GM12801 (cell line): Measurements from ENCODE around the gene LDB1.

Experiments used
- TF ChIP-seq, protein P1 (sequence below): IDR thresholded peaks from one replicate; pipeline ENCODE4 v1.5.1; 2011; ENCODE audit warnings: control low read depth; ENCODE audit not compliant: insufficient read length; ENCODE audit errors: extremely low read depth

Gene LDB1

DNA sequence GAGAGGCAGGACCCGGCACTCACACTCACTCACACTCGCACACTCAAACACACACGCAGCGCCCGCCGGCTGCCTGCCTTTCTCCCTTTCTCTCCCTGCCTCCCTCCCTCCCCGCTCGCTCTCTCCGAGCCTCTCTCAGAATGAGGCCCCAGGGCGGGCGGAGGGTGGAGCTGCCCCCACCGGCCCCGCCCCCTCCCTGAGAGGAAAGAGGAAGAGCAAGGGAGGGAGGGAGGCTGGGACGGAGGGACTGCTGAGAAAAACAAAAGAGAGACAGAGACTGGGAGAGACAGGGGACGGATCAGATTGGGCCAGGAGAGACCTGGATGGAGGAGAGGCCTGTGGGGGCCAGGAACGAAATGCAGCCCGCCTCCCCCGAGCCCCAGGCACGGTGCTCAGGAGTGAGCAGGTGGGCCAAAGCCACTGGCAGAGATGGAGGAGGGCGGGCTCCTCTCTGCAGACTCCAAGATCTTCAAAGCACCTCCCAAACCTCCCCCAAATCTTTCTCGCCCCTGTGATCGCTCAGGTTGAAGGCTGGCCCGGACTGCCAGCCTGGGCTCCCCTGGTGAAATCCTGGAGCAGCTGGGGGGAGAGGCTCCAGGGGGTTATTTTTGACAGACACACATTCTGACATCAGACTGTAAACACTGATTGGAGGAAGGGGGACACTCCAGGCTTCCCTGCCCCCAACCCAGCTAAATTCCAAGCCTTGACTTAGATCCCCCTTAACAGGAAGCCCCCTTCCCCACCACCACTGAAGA lies 5.1 kb downstream of the LDB1 start:
- TF ChIP-seq, protein P1, sequence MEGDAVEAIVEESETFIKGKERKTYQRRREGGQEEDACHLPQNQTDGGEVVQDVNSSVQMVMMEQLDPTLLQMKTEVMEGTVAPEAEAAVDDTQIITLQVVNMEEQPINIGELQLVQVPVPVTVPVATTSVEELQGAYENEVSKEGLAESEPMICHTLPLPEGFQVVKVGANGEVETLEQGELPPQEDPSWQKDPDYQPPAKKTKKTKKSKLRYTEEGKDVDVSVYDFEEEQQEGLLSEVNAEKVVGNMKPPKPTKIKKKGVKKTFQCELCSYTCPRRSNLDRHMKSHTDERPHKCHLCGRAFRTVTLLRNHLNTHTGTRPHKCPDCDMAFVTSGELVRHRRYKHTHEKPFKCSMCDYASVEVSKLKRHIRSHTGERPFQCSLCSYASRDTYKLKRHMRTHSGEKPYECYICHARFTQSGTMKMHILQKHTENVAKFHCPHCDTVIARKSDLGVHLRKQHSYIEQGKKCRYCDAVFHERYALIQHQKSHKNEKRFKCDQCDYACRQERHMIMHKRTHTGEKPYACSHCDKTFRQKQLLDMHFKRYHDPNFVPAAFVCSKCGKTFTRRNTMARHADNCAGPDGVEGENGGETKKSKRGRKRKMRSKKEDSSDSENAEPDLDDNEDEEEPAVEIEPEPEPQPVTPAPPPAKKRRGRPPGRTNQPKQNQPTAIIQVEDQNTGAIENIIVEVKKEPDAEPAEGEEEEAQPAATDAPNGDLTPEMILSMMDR, result no peak

DNA sequence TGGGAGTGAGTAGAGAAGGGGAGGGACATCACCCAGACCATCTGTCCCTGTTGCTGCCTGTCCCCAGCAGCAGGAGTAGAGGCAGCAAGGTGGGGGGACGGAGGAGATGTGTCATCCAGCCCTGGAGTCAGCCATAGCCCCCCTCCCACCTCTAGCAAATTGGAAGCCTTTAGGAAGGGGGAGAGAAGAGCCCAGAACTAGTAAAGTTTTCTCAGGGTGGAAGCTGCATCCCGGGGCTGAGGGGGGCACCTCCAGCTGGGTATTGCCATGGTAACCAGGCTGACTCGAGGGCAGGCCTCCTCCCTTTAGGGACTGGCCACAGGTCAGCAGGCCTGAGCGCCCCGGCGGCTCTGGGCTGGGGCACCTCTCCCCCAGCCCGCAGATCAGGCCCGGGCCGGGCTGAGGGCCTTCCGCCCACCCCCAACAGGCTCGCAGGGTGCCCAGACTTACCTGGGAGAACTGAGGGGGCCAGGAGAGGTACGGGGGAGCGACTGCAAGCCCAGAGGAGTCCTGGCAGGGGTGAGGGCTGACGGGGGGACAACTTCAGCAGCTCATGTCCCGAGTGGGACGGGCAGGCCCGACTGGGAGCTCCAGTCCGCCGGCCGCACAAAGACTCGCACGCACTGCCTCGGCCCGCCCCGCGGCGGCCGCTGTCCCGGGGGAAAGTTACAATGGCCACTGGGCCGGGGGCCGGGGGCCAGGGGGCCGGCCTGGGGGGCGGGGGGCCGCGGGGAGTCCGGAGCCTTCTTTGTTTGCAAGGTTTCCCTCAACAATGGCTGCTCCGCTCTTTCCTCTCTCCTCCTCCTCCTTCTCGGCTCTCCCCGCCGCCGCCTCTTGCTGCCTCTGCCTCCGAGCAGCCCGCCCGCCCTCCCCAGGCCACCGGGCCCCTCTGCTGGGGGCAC lies 6.0 kb downstream of the LDB1 start:
- TF ChIP-seq, protein P1, result no peak

DNA sequence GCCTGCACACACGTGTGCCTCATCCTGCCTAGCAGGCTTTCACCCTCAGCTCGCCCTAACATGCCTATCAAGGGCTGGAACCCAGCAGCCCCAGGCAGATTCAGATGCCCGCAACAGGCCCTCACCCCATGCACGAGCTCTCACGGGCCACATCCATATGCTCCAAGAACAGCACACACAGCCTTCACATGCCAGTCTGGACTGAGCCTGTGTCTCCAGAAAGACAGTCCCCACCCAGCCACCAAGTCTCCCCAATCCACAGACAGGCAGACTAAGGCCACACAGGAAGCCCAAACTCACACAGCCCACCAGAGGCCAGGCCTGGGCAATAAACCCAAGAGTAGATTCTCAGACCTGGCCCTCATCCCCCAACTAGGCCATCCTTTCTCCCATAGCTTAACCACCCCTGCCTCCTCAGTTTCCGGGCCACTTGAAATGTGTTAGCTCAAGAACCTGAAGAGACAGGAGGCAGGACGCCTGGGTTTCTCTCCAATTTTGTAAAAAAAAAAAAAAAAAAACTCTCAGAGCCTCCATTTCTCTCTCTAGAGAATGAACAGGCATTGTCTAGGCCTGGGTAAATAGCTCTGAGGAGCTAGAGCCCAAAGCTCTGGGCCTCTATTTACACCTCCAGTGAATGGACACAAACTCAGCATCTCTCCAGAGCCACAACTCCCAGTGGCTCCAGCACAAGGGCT lies 6.8 kb downstream of the LDB1 start:
- TF ChIP-seq, protein P1, result no peak

DNA sequence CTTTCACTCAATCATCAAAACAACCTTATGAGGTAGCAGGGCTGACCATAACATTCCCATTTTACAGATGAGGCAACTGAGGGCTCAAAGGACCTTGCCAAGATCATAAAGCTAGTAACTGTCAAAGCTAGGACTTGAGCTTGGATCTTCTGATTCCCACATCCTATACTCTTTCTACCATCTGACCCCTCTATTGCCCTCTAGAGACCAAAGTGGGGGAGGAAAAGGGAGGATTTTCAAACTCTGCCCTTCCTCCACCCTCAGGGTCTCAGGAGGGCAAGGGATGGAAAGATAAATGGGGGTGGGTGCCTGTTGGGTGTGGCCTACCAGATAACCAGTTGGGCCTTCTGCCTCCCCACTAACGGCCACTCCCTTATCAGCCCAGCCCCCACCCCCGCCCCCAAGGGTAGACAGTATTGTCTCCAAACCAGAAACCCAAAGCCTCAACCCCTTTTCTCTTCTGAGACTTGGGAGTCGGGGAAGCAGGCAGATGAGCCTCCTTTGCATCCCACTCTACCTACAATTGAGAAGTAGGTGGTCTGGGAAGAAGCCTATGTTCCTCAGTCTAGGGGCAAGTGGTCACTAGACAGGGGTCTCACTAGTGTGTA lies 7.9 kb downstream of the LDB1 start:
- TF ChIP-seq, protein P1, result no peak

DNA sequence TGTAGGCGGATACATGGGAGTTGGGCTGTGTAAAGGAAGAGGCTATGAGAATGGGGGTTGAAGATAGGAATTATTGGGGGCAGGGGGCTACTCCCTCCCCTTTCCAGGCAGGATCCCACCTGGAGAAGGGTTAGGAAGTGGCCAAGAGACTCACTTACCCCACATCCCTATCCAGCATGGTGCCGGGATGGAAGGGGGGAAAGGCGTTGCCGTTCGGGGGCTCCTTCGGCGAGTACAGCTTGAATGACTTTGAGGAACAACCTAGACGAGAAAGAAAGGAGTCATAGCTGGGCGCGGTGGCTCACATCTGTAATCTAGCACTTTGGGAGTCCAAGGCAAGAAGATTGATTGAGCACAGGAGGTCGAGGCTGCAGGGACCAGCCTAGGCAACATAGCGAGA lies 8.9 kb downstream of the LDB1 start:
- TF ChIP-seq, protein P1, result no peak

DNA sequence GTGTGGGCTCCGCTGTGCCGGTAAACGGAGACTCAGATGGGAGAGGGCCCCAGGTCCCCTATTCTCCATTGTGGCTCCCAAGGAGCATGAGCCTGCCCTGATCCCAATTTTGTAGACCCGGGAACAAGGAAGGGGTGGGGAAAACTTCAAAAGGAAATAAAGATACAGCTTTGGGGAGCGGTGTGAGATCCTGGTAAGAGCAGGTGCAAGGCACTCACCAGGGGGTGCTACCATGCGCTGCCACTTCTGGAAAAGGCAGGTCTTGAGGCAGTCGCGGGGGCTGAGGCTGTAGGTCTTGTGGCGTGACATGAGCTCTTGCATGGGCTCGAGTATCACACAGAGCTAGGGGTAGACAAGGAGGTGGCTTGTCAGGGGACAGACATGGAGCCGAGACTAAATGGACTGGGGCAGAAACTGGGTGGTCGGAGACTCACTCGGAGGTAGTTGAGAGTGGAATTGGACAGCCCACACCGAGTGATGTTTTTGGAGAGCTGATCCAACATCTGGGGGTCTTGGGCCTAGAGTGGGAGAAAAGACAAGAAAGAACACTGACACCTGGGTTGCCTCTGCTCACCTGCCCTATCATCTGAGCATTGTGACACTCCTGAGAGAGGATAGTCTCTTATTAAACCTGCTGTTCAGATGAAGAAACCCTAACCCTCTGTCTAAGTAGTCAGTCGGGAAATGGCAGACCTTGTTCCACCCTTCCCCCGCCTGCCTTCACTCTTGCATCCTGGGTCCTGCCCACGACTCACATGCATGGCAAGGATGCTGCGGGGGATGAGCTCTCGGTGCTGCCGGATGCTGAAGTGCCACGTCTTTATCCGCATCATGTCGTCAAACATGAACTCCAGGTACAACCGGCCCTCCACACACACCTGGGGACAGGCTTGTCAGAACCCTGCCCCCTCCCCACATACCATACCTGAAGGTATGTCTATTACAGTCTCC lies 10.7 kb downstream of the LDB1 start:
- TF ChIP-seq, protein P1, result no peak
